ENCODE data around the gene DNASE1L1. TPM values are rescaled to one million over a fixed set of nuclear protein-coding genes. Genes with fewer than 3 reads are reported as not detected.

DNASE1L1 gene
- total RNA-seq, 4 donors from 2014 or later: 11.1 to 29.3 (median 22.3) TPM

- no peaks in the 10 kb centered on the region for H3K27me3 ChIP-seq
- 90% methylated on average over 2 of the region's 8 CpGs; no CpG with 5 or more reads in 1 of the 2 donors for WGBS, 2 donors (ENCODE audit: low coverage in 1 of 2)
- peaks cover 0 to 47% of the 10 kb centered on the region in 2 donors for H3K36me3 ChIP-seq
- no peak for ATAC-seq
- TF ChIP-seq POLR2A (IDR thresholded peaks at IDR 0.05) (no peak), POLR2AphosphoS5 (IDR thresholded peaks at IDR 0.05) (no peak), CTCF (IDR thresholded peaks at IDR 0.05) (no peak), EP300 (IDR thresholded peaks at IDR 0.05) (no peak)
- H3K27ac ChIP-seq: no peak overlapping the region
- no peaks in the 10 kb centered on the region for H3K9me3 ChIP-seq
- no peak overlapping the region for H3K4me3 ChIP-seq
- peaks cover 0 to 40% (median 0%) of the 10 kb centered on the region in 3 donors for H3K4me1 ChIP-seq
These were observed 23.2 kb upstream of the DNASE1L1 start for GRCh38 chrX:154432210-154432609.

DNA sequence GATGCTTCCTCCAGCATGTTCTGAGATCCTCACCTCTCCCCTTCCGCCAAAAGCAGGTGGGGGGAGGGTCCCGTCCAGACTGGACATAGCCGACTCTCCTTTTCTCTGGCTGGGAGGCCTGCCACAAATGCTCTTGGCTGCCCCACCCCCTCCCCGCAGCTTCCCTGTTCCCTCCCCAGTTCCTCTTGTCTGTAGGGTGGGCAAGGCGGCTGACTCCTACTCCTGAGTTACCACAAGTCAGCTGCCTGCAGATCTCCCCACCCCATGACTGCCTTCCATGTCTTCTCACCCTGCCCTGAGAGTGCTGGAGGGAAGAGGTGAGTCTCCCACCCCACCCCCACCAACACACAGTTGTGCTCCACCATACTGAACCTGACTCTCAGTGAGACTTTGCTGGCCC, 22.3 kb upstream of the DNASE1L1 start:
- WGBS, 2 donors (ENCODE audit: low coverage in 1 of 2): no CpG with 5 or more reads among the region's 5 CpGs
- H3K4me3 ChIP-seq: no peak overlapping the region
- TF ChIP-seq POLR2A (IDR thresholded peaks at IDR 0.05): no peak
- TF ChIP-seq POLR2AphosphoS5 (IDR thresholded peaks at IDR 0.05): no peak
- no peak for TF ChIP-seq EP300 (IDR thresholded peaks at IDR 0.05)
- H3K9me3 ChIP-seq: no peaks in the 10 kb centered on the region
- no peak overlapping the region for H3K27ac ChIP-seq
- peaks cover 0 to 47% of the 10 kb centered on the region in 2 donors for H3K36me3 ChIP-seq
- H3K27me3 ChIP-seq: no peaks in the 10 kb centered on the region
- no peak for ATAC-seq
- peaks cover 0 to 44% (median 0%) of the 10 kb centered on the region in 3 donors for H3K4me1 ChIP-seq

- TF ChIP-seq EP300 (IDR thresholded peaks at IDR 0.05) (no peak), POLR2AphosphoS5 (IDR thresholded peaks at IDR 0.05) (no peak), CTCF (IDR thresholded peaks at IDR 0.05) (no peak), POLR2A (IDR thresholded peaks at IDR 0.05) (no peak)
- Histone ChIP-seq H3K4me3 (no peak overlapping the region), H3K4me1 (peaks cover 0 to 40% (median 0%) of the 10 kb centered on the region in 3 donors), H3K27ac (peak overlapping the region in 1 of 4 donors; percentile 40), H3K9me3 (no peaks in the 10 kb centered on the region), H3K36me3 (peaks cover 0 to 46% of the 10 kb centered on the region in 2 donors), H3K27me3 (no peaks in the 10 kb centered on the region)
- no peak for ATAC-seq
- 73% methylated on average over 4 of the region's 7 CpGs; no CpG with 5 or more reads in 1 of the 2 donors for whole genome bisulfite sequencing, 2 donors (ENCODE audit: low coverage in 1 of 2)
These were observed 21.9 kb upstream of the DNASE1L1 start for GRCh38 chrX:154430916-154431315.

DNA sequence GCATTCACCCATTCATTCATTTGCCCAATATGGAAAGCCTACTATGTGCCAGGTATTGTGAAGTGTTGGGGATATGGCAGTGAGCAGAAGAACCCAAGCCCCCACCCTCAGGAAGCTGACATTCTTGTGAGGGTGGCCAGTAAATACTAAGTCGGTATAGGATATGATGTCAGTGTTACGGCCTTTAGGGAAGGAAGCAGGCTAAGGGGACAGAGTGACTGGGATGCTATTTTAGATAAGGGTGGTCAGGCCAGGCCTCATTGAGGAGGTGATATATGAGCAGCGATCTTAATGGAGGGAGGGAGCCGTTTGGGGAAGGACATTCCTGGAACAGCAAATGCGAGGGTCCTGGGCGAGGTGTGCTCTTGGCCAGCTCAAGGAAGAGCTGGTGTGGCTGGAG, 21.4 kb upstream of the DNASE1L1 start:
- Histone ChIP-seq H3K36me3 (peaks cover 0 to 42% of the 10 kb centered on the region in 2 donors), H3K4me1 (peaks cover 0 to 39% (median 0%) of the 10 kb centered on the region in 3 donors), H3K9me3 (no peaks in the 10 kb centered on the region), H3K27ac (peak overlapping the region in 1 of 4 donors; percentile 40), H3K4me3 (no peak overlapping the region), H3K27me3 (no peaks in the 10 kb centered on the region)
- ATAC-seq: no peak
- TF ChIP-seq POLR2AphosphoS5 (IDR thresholded peaks at IDR 0.05) (no peak), CTCF (IDR thresholded peaks at IDR 0.05) (no peak), EP300 (IDR thresholded peaks at IDR 0.05) (no peak), POLR2A (IDR thresholded peaks at IDR 0.05) (no peak)
- 40 to 58% methylated on average over 3 to 4 of the region's 6 CpGs for whole genome bisulfite sequencing, 2 donors (ENCODE audit: low coverage in 1 of 2)

- TF ChIP-seq CTCF (IDR thresholded peaks at IDR 0.05) (no peak), EP300 (IDR thresholded peaks at IDR 0.05) (no peak), POLR2A (IDR thresholded peaks at IDR 0.05) (no peak), POLR2AphosphoS5 (IDR thresholded peaks at IDR 0.05) (no peak)
- Histone ChIP-seq H3K4me1 (peaks cover 0 to 39% (median 0%) of the 10 kb centered on the region in 3 donors), H3K36me3 (peaks cover 0 to 34% of the 10 kb centered on the region in 2 donors), H3K9me3 (no peaks in the 10 kb centered on the region), H3K27me3 (no peaks in the 10 kb centered on the region), H3K27ac (no peak overlapping the region), H3K4me3 (peak overlapping the region in 1 of 2 donors; percentile 73)
- 83 to 100% methylated on average over 1 of the region's 2 CpGs for WGBS, 2 donors (ENCODE audit: low coverage in 1 of 2)
- no peak for ATAC-seq
These were observed 20.7 kb upstream of the DNASE1L1 start for GRCh38 chrX:154429711-154430110.
